Ovary (tissue), 9 donors: ENCODE measurements around the gene TSPO. TPM values are rescaled to one million over a fixed set of nuclear protein-coding genes. Genes with fewer than 3 reads are reported as not detected.
A peak's percentile ranks its signal among the peaks of the same experiment; 100 is the strongest.
"Not testable (repeated sequence)": the region's sequence is repeated elsewhere in the genome, so short reads cannot be mapped to it uniquely, and the experiment has no call there.

Source experiments
- DNase-seq, 5 donors: peaks; one replicate each; pipeline ENCODE4 v3.0.0-alpha.2; 2019 to 2020
- H3K27ac ChIP-seq, 2 donors: fragments of 200-600 bp; one replicate each; pipeline versions ENCODE4 v1.5.1 to v1.8.0; 2019 to 2022
- H3K27me3 ChIP-seq: fragments of 200-600 bp; one replicate; pipeline ENCODE4 v1.8.0; 2022
- H3K36me3 ChIP-seq: fragments of 200-600 bp; sonication (generic); one replicate; pipeline ENCODE4 v1.5.1; 2019
- H3K4me1 ChIP-seq: one replicate; pipeline ENCODE4 v1.8.1; 2013; ENCODE audit warnings: mild to moderate bottlenecking, moderate library complexity; ENCODE audit not compliant: insufficient read depth
- H3K4me3 ChIP-seq: fragments of 200-600 bp; sonication (generic); one replicate; pipeline ENCODE4 v1.5.1; 2017
- H3K9me3 ChIP-seq, 2 donors: fragments of 200-600 bp in 1 of 2; sonication (generic) in 1 of 2; one replicate each; pipeline versions ENCODE4 v1.5.1 to v1.8.1; 2013 to 2019; ENCODE audit warnings: mild to moderate bottlenecking in 1 of 2, moderate library complexity in 1 of 2
- EP300 ChIP-seq: sonication (generic); formaldehyde crosslinking; IDR thresholded peaks from one replicate; pipeline ENCODE4 v1.6.1; 2017; ENCODE audit warnings: antibody characterized with exemption
- POLR2A ChIP-seq: fragments of 450-650 bp; IDR thresholded peaks from one replicate; pipeline ENCODE4 v1.6.1; 2017; ENCODE audit warnings: antibody characterized with exemption, mild to moderate bottlenecking, moderate library complexity
- WGBS, 3 donors: extraction: QIAGEN DNeasy Blood & Tissue Kit in 1 of 3; methylation state at CpG; one replicate each; pipeline versions ENCODE4 v1.1.5 to v1.1.7; 2013 to 2017; 5-methylcytosine and 5-hydroxymethylcytosine counted together
- intact Hi-C, 4 donors: fragments of 100-400 bp; cut with DNase I; formaldehyde crosslinking; loops; one replicate each; pipeline versions ENCODE4 v1.11.0 to v1.15.1; 2022 to 2023
- polyA plus RNA-seq, 2 donors: library from polyadenylated mRNA; stranded (reverse); fragments of 200-250 nt in 1 of 2; fragments of 350-450 nt in 1 of 2; fragmentation: Illumina TruSeq in 1 of 2; extraction: RNeasy Lipid Tissue Mini Kit (QIAGEN cat#74804) in 1 of 2; gene quantifications; one replicate each; pipeline ENCODE4 v1.2.3, GENCODE V29; 2013 to 2014
- total RNA-seq, 7 donors: library from RNA; depleted of rRNA in 2 of 7; stranded (reverse); fragments of >200 nt in 2 of 7; fragmentation: NEBNext Ultra II Directional in 3 of 7; extraction: Animal tissue kit (Norgen Biotek cat#: 25700) in 3 of 7; gene quantifications; one replicate each; pipeline versions ENCODE4 v1.1.0 to v1.2.4, GENCODE V29; 2016 to 2023
- TF ChIP-seq, protein P1 (sequence below), 3 donors: fragments of 450-650 bp in 2 of 3; fragments of 200-600 bp in 1 of 3; IDR thresholded peaks; one replicate each; pipeline versions ENCODE4 v1.5.1 to v1.8.0; 2016 to 2022; ENCODE audit warnings: antibody characterized with exemption in 3 of 3, mild to moderate bottlenecking in 1 of 3
- donor health status: DM: no; HTN: no; CAD: no; lungs with moderate emphysema.
- donor health status: DM: no; HTN: no; CAD: no.
- donor health status: Bipolar disorder and iron deficiency.
- donor health status: DM: yes; HTN: yes; CAD: no.
- donor health status: DM: no; HTN: no; CAD: no.
- donor health status: DM: yes; HTN: yes; CAD: no.

Gene TSPO
- total and polyA plus RNA-seq, 9 donors, result 1.3 to 263 (median 79.1) TPM

DNA sequence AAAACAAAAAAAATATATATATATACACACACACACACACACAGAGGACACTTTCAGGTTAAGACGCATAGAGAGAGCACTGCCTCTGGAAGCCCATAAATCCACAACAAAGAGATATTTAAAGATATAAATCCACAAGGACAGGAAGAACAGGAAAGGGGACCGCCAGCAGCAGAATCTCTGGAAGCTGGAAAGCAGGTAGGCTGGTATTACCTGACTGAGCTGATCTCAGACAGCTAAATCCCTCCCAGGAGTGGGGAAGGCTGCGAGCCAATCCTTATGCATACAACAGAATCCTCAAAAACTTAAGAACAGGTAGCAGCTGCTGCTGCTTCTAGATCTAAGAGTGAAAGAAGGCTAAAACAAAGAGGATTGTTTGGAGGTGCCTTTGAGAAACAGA lies 6.4 kb upstream of the TSPO start:
- H3K4me3 ChIP-seq, result no peak overlapping the region
- no peak overlapping the region for H3K27ac ChIP-seq
- 70 to 78% (median 72%) methylated on average over 3 of the region's 3 CpGs for WGBS, 3 donors

DNA sequence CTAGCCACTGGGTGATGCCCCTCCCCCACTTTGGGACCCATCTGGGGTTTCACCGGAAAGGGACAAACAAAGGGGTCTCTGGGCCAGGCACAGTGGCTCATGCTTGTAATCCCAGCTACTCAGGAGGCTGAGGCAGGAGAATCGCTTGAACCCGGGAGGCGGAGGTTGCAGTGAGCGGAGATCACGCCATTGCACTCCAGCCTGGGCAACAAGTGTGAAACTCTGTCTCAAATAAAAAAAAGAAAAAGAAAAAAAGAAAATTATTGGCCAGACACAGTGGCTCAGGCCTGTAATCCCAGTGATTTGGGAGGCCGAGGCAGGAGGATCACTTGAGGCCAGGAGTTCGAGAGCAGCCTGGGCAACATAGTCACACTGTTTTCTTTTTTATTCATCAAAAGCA lies 6.0 kb upstream of the TSPO start:
- H3K27me3 ChIP-seq, DNase-seq, H3K9me3 ChIP-seq, H3K27ac ChIP-seq, H3K36me3 ChIP-seq, intact Hi-C loops, H3K4me1 ChIP-seq, H3K4me3 ChIP-seq: not testable (repeated sequence)
- 88 to 92% (median 89%) methylated on average over 8 of the region's 8 CpGs for WGBS, 3 donors

More for the DNA sequence above, 6.4 kb upstream of the TSPO start:
- intact Hi-C loops, result no loop called here
- Histone ChIP-seq H3K4me1 (peaks cover 5% of the 10 kb centered on the region), H3K9me3 (no peaks in the 10 kb centered on the region), H3K36me3 (no peaks in the 10 kb centered on the region), H3K27me3 (no peaks in the 10 kb centered on the region)
- TF ChIP-seq, protein P1, sequence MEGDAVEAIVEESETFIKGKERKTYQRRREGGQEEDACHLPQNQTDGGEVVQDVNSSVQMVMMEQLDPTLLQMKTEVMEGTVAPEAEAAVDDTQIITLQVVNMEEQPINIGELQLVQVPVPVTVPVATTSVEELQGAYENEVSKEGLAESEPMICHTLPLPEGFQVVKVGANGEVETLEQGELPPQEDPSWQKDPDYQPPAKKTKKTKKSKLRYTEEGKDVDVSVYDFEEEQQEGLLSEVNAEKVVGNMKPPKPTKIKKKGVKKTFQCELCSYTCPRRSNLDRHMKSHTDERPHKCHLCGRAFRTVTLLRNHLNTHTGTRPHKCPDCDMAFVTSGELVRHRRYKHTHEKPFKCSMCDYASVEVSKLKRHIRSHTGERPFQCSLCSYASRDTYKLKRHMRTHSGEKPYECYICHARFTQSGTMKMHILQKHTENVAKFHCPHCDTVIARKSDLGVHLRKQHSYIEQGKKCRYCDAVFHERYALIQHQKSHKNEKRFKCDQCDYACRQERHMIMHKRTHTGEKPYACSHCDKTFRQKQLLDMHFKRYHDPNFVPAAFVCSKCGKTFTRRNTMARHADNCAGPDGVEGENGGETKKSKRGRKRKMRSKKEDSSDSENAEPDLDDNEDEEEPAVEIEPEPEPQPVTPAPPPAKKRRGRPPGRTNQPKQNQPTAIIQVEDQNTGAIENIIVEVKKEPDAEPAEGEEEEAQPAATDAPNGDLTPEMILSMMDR (IDR thresholded peaks at IDR 0.05), result no peak
- TF ChIP-seq EP300 (no peak), POLR2A (no peak)
- DNase-seq, result no peak

DNA sequence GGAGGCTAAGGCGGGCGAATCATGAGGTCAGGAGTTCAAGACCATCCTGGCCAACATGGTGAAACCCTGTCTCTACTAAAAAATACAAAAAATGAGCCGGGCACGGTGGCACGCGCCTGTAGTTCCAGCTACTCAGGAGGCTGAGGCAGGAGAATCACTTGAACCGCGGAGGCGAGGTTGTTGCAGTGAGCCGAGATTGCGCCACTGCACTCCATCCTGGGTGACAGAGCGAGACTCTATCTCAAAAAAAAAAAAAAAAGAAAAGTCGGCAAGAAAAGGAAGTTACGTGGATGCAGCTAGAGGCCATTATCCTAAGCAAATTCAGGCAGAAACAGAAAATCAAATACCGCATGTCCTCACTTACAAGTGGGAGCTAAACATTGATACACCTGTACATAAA lies 5.0 kb upstream of the TSPO start:
- intact Hi-C loops, H3K27ac ChIP-seq: not testable (repeated sequence)

DNA sequence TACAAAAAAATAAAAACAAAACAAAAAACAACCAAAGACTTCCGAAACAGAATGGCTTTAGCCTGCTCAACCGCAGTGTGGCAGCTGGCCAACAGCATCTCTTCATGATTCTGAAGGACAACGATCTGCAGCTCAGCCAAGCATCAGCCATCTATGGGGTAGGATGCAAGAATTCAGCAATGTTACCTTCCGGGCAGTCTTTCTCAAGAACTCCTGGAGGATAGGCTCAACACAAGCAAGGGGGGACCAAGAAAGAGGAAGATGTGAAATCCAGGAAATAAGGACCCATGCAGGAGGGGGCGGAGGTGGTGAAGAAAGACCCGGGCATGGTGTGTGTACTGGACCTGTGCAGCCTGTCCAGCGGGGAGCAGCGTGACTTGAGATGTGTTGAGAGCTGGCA lies 3.5 kb upstream of the TSPO start:
- 42 to 53% (median 53%) methylated on average over 8 of the region's 8 CpGs for WGBS, 3 donors
- no peak overlapping the region for H3K4me3 ChIP-seq
- no peak for TF ChIP-seq POLR2A
- TF ChIP-seq EP300, result no peak
- TF ChIP-seq, protein P1 (IDR thresholded peaks at IDR 0.05), result no peak
- H3K36me3 ChIP-seq, result no peaks in the 10 kb centered on the region
- peaks cover 7% of the 10 kb centered on the region for H3K4me1 ChIP-seq
- H3K27me3 ChIP-seq, result no peaks in the 10 kb centered on the region
- intact Hi-C loops, result no loop called here
- H3K27ac ChIP-seq, result no peak overlapping the region
- H3K9me3 ChIP-seq, result no peaks in the 10 kb centered on the region
- DNase-seq, result no peak

More for the DNA sequence above, 5.0 kb upstream of the TSPO start:
- not testable (repeated sequence) for H3K27me3 ChIP-seq, H3K36me3 ChIP-seq, DNase-seq, H3K9me3 ChIP-seq, H3K4me1 ChIP-seq, H3K4me3 ChIP-seq
- 86 to 89% (median 88%) methylated on average over 15 of the region's 15 CpGs for WGBS, 3 donors

DNA sequence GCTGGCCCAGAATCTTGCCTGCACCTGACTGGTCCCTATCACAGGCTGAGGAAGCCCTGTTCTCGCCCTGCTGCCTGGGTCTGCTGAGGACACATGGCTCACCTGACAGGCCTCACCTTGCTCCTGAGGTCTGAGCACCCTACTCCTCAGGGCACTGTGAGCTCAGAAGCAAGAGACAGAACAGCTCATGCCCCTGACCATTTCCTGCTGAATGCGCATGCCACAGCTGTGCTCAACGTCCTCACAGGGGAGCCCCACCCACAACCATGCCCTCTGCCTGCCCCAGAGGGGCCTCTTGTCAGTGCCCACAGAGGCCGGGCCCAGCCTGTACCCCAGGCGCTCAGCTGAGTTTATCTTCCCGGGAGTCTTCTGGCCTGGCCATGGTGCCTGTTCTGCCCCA lies 2.8 kb upstream of the TSPO start:
- no peaks in the 10 kb centered on the region for H3K9me3 ChIP-seq
- TF ChIP-seq POLR2A (no peak), EP300 (no peak)
- TF ChIP-seq, protein P1 (IDR thresholded peaks at IDR 0.05), result no peak
- intact Hi-C loops, result no loop called here
- no peak for DNase-seq
- no peak overlapping the region for H3K4me3 ChIP-seq
- H3K27ac ChIP-seq, result no peak overlapping the region
- no peaks in the 10 kb centered on the region for H3K27me3 ChIP-seq
- peaks cover 7% of the 10 kb centered on the region for H3K4me1 ChIP-seq
- WGBS, 3 donors, result 65 to 72% (median 66%) methylated on average over 6 of the region's 6 CpGs
- no peaks in the 10 kb centered on the region for H3K36me3 ChIP-seq

DNA sequence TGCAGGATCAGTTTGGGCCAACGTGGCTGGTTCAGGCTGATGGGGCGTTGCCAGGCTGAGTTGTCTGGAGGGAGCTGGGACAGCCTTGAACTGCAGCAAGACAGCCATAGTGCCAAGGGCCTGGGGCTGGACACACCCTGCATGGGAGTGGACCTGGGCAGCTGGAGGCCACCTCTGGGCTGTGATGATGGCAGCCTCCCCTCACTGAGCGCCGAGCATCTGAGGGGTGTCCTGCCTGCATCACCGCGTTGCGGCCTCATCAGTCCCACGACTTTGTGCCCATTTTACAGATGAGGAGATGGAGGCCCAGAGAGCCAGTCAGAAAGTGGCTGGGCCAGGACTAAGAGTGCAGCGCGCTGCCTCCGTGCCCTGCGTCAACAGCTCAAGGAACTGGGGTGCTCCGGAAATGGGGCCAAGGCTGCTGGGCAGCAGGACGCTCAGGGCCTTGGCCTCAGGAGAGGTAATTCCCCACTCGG lies 590 bp upstream of the TSPO start:
- Histone ChIP-seq H3K9me3 (no peaks in the 10 kb centered on the region), H3K36me3 (no peaks in the 10 kb centered on the region), H3K27ac (no peak overlapping the region), H3K4me1 (peaks cover 7% of the 10 kb centered on the region), H3K27me3 (no peaks in the 10 kb centered on the region), H3K4me3 (peak overlapping the region; percentile 69)
- DNase-seq, result no peak
- 56 to 66% (median 62%) methylated on average over 15 of the region's 15 CpGs for WGBS, 3 donors
- intact Hi-C loops, result no loop called here
- TF ChIP-seq, protein P1 (IDR thresholded peaks at IDR 0.05), result no peak
- no peak for TF ChIP-seq POLR2A
- no peak for TF ChIP-seq EP300
